ENCODE results near the gene AFF2. TPM values are rescaled to one million over a fixed set of nuclear protein-coding genes. Genes with fewer than 3 reads are reported as not detected.

The AFF2 gene
- polyA plus RNA-seq, 1 of the 3 experiments (the other 2 are of a cell fraction) = not detected

- H3K9ac ChIP-seq = no peak overlapping the region
- H3F3A ChIP-seq (replicated peaks; ENCODE audit: insufficient read depth) = no peaks in the 10 kb centered on the region
- POLR2A ChIA-PET = no interaction called here
- no peaks in the 10 kb centered on the region for H3K79me2 ChIP-seq (ENCODE audit: insufficient read depth)
- no peak overlapping the region for H3K4me3 ChIP-seq (ENCODE audit: low read depth in 2 of 2, low read length in 1 of 2)
- no peak overlapping the region for H3K4me2 ChIP-seq
- WGBS (ENCODE audit: low lambda C conversion rate) = 4% methylated on average over 17 of the region's 17 CpGs
- no peaks in the 10 kb centered on the region for H3K4me1 ChIP-seq (ENCODE audit: control insufficient read depth in 1 of 2, insufficient read depth in 2 of 2, low read depth in 1 of 2, low read length in 1 of 2)
- CTCF ChIA-PET = no interaction called here
- H3K9me3 ChIP-seq = no peaks in the 10 kb centered on the region
- no peaks in the 10 kb centered on the region for H3K27me3 ChIP-seq (ENCODE audit: insufficient read depth)
- no peaks in the 10 kb centered on the region for H4K20me1 ChIP-seq (ENCODE audit: insufficient read depth)
- no peak overlapping the region for H2AFZ ChIP-seq (ENCODE audit: low read depth)
- no peaks in the 10 kb centered on the region for H3K9me2 ChIP-seq
- no peak for DNase-seq
- TF ChIP-seq YY1 (IDR thresholded peaks at IDR 0.05; ENCODE audit: low read depth) (no peak), MXI1 (IDR thresholded peaks at IDR 0.05; ENCODE audit: low read depth, low read length) (no peak), SMC3 (IDR thresholded peaks at IDR 0.05; ENCODE audit: low read depth, low read length) (no peak), RFX5 (IDR thresholded peaks at IDR 0.05; ENCODE audit: low read length) (no peak), RAD21 (IDR thresholded peaks at IDR 0.05; ENCODE audit: low read length) (no peak), RCOR1 (IDR thresholded peaks at IDR 0.05; ENCODE audit: low read length) (no peak), EP300 (IDR thresholded peaks at IDR 0.05; ENCODE audit: borderline replicate concordance in 1 of 2, low read depth in 1 of 2, low read length in 1 of 2) (no peak), NFIC (IDR thresholded peaks at IDR 0.05; ENCODE audit: borderline replicate concordance) (no peak), GATA2 (CRISPR knock-in tag; IDR thresholded peaks at IDR 0.05) (no peak), RXRA (IDR thresholded peaks at IDR 0.05; ENCODE audit: borderline replicate concordance, low read depth) (no peak), MEF2A (IDR thresholded peaks at IDR 0.05; ENCODE audit: borderline replicate concordance, low read depth) (no peak), EZH2phosphoT487 (IDR thresholded peaks at IDR 0.05; ENCODE audit: borderline replicate concordance, low read depth) (no peak), ELF1 (IDR thresholded peaks at IDR 0.05) (no peak)
- TF ChIP-seq, protein P1, sequence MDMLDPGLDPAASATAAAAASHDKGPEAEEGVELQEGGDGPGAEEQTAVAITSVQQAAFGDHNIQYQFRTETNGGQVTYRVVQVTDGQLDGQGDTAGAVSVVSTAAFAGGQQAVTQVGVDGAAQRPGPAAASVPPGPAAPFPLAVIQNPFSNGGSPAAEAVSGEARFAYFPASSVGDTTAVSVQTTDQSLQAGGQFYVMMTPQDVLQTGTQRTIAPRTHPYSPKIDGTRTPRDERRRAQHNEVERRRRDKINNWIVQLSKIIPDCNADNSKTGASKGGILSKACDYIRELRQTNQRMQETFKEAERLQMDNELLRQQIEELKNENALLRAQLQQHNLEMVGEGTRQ (IDR thresholded peaks at IDR 0.05; ENCODE audit: borderline replicate concordance, low read depth, low read length) = no peak
- TF ChIP-seq, protein P2, sequence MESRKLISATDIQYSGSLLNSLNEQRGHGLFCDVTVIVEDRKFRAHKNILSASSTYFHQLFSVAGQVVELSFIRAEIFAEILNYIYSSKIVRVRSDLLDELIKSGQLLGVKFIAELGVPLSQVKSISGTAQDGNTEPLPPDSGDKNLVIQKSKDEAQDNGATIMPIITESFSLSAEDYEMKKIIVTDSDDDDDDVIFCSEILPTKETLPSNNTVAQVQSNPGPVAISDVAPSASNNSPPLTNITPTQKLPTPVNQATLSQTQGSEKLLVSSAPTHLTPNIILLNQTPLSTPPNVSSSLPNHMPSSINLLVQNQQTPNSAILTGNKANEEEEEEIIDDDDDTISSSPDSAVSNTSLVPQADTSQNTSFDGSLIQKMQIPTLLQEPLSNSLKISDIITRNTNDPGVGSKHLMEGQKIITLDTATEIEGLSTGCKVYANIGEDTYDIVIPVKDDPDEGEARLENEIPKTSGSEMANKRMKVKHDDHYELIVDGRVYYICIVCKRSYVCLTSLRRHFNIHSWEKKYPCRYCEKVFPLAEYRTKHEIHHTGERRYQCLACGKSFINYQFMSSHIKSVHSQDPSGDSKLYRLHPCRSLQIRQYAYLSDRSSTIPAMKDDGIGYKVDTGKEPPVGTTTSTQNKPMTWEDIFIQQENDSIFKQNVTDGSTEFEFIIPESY (IDR thresholded peaks at IDR 0.05; ENCODE audit: borderline replicate concordance, low read depth) = no peak
- TF ChIP-seq, protein P3, sequence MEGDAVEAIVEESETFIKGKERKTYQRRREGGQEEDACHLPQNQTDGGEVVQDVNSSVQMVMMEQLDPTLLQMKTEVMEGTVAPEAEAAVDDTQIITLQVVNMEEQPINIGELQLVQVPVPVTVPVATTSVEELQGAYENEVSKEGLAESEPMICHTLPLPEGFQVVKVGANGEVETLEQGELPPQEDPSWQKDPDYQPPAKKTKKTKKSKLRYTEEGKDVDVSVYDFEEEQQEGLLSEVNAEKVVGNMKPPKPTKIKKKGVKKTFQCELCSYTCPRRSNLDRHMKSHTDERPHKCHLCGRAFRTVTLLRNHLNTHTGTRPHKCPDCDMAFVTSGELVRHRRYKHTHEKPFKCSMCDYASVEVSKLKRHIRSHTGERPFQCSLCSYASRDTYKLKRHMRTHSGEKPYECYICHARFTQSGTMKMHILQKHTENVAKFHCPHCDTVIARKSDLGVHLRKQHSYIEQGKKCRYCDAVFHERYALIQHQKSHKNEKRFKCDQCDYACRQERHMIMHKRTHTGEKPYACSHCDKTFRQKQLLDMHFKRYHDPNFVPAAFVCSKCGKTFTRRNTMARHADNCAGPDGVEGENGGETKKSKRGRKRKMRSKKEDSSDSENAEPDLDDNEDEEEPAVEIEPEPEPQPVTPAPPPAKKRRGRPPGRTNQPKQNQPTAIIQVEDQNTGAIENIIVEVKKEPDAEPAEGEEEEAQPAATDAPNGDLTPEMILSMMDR (IDR thresholded peaks at IDR 0.05) = no peak
- TF ChIP-seq, protein P4, sequence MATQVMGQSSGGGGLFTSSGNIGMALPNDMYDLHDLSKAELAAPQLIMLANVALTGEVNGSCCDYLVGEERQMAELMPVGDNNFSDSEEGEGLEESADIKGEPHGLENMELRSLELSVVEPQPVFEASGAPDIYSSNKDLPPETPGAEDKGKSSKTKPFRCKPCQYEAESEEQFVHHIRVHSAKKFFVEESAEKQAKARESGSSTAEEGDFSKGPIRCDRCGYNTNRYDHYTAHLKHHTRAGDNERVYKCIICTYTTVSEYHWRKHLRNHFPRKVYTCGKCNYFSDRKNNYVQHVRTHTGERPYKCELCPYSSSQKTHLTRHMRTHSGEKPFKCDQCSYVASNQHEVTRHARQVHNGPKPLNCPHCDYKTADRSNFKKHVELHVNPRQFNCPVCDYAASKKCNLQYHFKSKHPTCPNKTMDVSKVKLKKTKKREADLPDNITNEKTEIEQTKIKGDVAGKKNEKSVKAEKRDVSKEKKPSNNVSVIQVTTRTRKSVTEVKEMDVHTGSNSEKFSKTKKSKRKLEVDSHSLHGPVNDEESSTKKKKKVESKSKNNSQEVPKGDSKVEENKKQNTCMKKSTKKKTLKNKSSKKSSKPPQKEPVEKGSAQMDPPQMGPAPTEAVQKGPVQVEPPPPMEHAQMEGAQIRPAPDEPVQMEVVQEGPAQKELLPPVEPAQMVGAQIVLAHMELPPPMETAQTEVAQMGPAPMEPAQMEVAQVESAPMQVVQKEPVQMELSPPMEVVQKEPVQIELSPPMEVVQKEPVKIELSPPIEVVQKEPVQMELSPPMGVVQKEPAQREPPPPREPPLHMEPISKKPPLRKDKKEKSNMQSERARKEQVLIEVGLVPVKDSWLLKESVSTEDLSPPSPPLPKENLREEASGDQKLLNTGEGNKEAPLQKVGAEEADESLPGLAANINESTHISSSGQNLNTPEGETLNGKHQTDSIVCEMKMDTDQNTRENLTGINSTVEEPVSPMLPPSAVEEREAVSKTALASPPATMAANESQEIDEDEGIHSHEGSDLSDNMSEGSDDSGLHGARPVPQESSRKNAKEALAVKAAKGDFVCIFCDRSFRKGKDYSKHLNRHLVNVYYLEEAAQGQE (IDR thresholded peaks at IDR 0.05; ENCODE audit: low read depth, low read length) = no peak
- H3K27ac ChIP-seq (ENCODE audit: low read depth in 2 of 2, low read length in 1 of 2) = no peak overlapping the region
- H3K36me3 ChIP-seq (replicated peaks in 1 of 2; ENCODE audit: control insufficient read depth in 1 of 2, insufficient read depth in 2 of 2, low read length in 1 of 2) = no peaks in the 10 kb centered on the region
These were observed 305.9 kb downstream of the AFF2 start for GRCh38 chrX:148806145-148806870.

Data from SK-N-SH (cell line).